T-helper 17 cell (primary cell): Measurements from ENCODE around the gene PRM2. TPM values are rescaled to one million over a fixed set of nuclear protein-coding genes. Genes with fewer than 3 reads are reported as not detected.

Source experiments
- ATAC-seq: fragments of 150-1000 bp; cut with Tn5 transposase; 2 replicates; pipeline ENCODE4 v1.10.0; 2021; ENCODE audit warnings: mild to moderate bottlenecking, moderate library complexity
- DNase-seq, 3 donors: peaks; one replicate each; pipeline versions ENCODE4 v3.0.0 to v3.0.0-alpha.2; 2020 to 2021
- H3K9me3 ChIP-seq: one replicate; pipeline ENCODE4 v1.7.0; 2013; ENCODE audit warnings: low read length, mild to moderate bottlenecking; ENCODE audit not compliant: control insufficient read depth, poor library complexity, severe bottlenecking
- H3K27ac Mint-ChIP-seq: one replicate; pipeline ENCODE4 v1.8.0; 2022; ENCODE audit warnings: mild to moderate bottlenecking, moderate library complexity, mixed read lengths
- H3K27me3 Mint-ChIP-seq: one replicate; pipeline ENCODE4 v1.8.0; 2022; ENCODE audit warnings: mixed read lengths
- H3K36me3 Mint-ChIP-seq: one replicate; pipeline ENCODE4 v1.8.0; 2022; ENCODE audit warnings: low read depth, mixed read lengths
- H3K4me1 Mint-ChIP-seq: one replicate; pipeline ENCODE4 v1.8.0; 2022; ENCODE audit warnings: mild to moderate bottlenecking, mixed read lengths
- H3K4me3 Mint-ChIP-seq: one replicate; pipeline ENCODE4 v1.8.0; 2022; ENCODE audit warnings: mild to moderate bottlenecking, moderate library complexity, mixed read lengths
- total RNA-seq, 4 donors: library from RNA in 2 of 4; stranded (reverse) in 2 of 4; gene quantifications; one replicate each; pipeline ENCODE4 v1.2.3 and lab custom pipeline; 2022 to 2026

PRM2 gene
- total RNA-seq, 2 donors from 2014 or later: not detected

DNA sequence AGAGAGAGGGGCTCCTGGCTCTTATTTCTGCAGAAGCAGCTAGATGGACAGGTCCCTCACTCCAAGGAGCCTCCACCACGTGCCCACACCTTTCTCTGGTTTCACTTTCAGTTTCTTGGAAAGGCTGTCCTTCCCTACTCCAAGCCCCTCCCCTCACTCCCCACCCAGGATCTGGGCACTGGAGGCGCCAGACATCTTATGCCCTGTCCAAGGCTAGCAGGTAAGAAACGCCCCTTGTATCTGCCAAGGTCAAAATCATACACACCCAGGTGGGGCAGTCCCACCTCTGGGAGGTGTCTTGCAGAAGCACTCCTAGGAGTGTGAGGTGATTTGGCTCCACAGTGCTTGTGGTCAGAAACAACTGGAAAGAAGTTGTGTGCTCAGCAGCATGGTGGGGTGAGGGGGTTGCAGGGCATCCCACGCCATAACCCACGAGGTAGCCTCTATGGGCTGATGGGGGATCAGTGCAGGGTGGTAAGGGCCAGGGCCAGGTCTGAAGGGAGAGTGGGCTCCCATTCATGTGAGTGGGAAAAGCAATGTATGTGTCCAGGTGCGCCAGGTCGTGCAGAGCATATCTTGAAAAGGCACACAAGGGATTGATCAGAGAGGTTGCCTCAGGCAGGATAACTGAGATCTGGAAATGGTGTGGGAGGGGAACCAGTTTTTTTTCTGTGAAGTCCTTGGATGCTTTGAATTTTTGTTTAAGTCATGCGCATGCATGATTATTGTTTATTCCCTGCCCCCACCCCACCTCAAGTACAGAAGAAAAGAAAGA, 36.6 kb upstream of the PRM2 start:
- Mint-ChIP-seq H3K36me3 (no peaks in the 10 kb centered on the region), H3K4me1 (peaks cover 15% of the 10 kb centered on the region), H3K4me3 (peak overlapping the region; percentile 45), H3K27ac (peak overlapping the region; percentile 85), H3K27me3 (no peaks in the 10 kb centered on the region)
- no peaks in the 10 kb centered on the region for H3K9me3 ChIP-seq
- no peak for ATAC-seq
- no peak for DNase-seq

DNA sequence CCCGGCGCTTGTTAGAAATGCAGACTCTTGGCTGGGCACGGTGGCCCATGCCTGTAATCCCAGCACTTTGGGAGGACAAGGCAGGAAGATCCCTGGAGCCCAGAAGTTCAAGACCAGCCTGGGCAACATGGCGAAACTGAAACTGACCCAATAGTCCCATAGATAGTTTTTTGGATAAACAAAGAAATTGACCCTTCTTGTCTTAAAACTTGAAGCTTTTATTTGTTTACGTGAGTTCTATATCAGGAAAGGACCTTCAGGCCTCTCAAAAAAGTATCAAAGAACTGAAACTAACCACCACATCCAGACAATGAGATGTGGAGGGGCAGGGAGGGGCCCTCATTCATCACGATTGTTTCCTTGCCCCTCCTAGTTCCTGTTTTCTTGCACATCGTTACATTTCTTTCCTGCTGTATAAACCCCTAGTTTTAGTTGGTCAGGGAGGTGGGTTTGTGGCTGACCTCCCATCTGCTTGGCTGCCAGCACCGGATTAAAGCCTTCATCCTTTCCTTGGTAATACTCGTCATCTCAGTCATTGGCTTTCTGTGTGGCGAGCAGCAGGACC, 34.8 kb upstream of the PRM2 start:
- no peaks in the 10 kb centered on the region for H3K27me3 Mint-ChIP-seq
- ATAC-seq (peak; percentile 76), DNase-seq (no peak)
- peak overlapping the region; percentile 76 for H3K4me3 Mint-ChIP-seq
- peak overlapping the region; percentile 32 for H3K27ac Mint-ChIP-seq
- H3K4me1 Mint-ChIP-seq: peaks cover 17% of the 10 kb centered on the region
- no peaks in the 10 kb centered on the region for H3K9me3 ChIP-seq
- no peaks in the 10 kb centered on the region for H3K36me3 Mint-ChIP-seq

DNA sequence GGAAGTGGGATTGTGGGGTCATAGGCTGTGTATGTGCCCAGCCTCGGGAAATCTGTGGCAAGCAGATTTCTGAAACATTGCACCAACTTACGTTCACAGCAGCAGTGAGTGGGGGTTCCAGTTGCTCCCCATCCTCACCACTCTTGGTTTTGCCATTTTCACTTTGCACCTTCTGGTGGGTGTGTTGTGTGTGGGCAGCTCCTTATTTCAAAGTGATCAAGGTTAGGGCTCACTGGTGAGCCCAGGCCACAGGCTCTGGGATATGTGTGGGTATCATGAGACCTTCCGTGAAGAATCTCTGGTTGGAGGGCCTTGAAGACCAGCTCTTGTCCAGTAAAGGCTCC, 34.3 kb upstream of the PRM2 start:
- H3K27me3 Mint-ChIP-seq: no peaks in the 10 kb centered on the region
- DNase-seq (no peak), ATAC-seq (no peak)
- no peaks in the 10 kb centered on the region for H3K36me3 Mint-ChIP-seq
- peak overlapping the region; percentile 32 for H3K27ac Mint-ChIP-seq
- no peaks in the 10 kb centered on the region for H3K9me3 ChIP-seq
- H3K4me3 Mint-ChIP-seq: peak overlapping the region; percentile 76
- peaks cover 17% of the 10 kb centered on the region for H3K4me1 Mint-ChIP-seq

DNA sequence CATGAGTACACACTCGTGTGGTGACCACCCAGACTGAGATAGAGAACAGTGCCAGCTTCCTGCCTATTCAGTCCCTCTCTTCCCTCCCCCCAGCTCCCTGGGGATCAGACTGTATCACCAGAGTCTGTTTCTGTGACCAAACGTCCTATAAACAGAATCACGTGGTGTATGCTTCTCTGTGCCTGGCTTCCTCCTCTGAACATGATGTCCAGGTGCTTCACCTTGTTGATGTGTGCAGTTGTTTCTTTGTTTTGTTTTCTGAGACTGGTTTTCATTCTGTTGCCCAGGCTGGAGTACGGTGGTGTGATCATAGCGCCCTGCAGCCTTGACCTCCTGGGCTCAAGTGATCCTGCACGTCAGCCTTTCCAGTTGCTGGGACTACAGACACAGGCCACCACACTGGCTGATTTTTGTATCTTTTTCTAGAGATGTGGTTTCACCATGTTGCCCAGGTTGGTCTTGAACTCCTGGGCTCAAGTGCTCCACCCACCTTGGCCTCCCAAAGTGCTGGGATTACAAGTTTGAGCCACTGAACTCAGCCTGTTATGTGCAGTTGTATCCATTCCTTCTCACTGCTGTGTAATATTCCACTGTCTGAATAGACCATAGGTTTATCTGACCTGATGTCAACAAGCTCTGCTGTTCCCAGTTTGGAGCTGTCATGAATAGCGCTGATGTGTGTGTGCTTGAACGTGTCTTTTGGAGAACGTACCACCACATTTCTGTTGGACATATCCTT, 33.8 kb upstream of the PRM2 start:
- ATAC-seq (peak; percentile 28), DNase-seq (no peak)
- Mint-ChIP-seq H3K36me3 (no peaks in the 10 kb centered on the region), H3K4me3 (no peak overlapping the region), H3K27ac (peak overlapping the region; percentile 8), H3K4me1 (peaks cover 17% of the 10 kb centered on the region), H3K27me3 (no peaks in the 10 kb centered on the region)
- no peaks in the 10 kb centered on the region for H3K9me3 ChIP-seq

DNA sequence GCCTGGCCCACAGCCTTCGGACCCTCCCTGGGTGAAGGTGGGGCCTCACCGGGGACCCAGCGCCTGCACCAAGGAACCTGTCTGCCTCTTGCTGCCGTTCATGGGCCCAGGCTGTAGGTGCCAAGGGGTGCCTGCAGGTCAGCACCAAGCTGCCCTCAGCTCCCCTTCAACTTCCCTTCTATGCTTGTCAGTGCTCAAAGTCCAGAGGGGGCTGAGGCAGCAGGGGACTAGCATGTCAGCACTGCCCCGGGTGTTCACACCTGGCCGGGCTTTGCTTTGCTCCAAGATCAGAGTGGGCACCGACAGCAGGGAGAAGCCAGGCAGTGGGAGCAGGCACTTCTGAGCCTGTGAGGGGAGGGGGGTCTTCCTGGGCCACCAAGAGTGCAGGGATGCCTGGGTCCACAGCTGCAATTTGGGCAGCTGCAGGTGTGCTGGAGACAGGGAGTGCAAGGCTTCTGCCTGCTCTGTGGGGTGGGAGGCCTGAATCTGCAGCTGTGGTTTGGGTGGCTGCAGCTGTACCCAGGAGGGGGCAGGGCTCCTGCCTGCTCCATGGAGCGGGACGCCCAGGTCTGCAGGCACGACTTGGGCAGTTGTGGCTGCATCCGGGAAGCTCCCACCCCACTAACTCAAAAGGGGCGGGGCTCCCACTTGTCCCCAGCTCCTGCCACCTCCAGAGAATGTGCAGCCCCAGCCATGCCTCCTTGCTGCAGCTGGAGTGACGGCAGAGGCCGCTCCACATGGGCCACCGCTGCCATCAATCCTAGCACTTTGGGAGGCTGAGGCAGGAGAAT, 32.4 kb upstream of the PRM2 start:
- no peaks in the 10 kb centered on the region for H3K27me3 Mint-ChIP-seq
- ATAC-seq (no peak), DNase-seq (no peak)
- no peaks in the 10 kb centered on the region for H3K36me3 Mint-ChIP-seq
- no peak overlapping the region for H3K27ac Mint-ChIP-seq
- no peak overlapping the region for H3K4me3 Mint-ChIP-seq
- no peaks in the 10 kb centered on the region for H3K9me3 ChIP-seq
- H3K4me1 Mint-ChIP-seq: peaks cover 17% of the 10 kb centered on the region

DNA sequence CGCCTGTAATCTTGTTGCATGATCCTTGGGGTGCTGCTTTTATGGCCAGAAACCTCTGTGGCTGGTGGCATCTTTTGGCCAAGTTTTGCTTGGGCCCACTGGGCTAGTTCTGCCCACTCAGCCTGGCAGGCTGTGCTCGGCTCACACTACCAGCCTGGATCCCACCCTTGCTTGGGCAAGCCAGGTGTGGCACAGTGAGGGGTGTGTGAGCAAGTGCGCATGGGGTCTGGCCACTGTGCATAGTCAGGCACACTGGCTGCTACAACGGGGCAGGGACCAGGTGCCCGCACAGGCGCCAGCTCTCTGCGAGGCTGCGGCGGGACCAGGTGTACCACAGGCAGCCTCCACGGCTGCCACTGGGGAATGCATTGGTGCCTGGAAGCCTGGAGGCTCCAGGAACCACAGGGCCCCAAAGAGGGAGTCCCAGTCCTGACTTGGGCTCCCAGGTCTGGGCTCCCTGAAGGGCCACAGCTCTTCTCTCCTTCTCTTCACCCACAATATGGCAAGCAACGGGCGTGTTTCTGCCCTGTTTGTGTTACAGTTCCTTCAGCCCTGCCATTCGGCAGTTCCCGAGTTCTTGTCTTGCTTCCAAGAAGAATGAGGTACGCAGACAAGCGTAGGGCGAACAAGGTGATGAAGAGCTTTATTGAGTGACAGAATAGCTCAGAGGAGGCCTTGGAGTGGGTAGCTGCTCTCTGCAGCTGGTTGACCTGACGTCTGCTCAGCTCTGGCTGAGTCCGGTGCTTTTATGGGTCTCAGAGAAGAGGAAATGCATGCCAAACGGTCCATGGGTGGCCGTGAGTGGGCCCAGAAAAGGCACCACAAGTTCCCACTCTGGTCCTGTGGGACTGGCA, 31.6 kb upstream of the PRM2 start:
- Mint-ChIP-seq H3K27ac (peak overlapping the region; percentile 41), H3K4me3 (no peak overlapping the region), H3K27me3 (no peaks in the 10 kb centered on the region), H3K36me3 (no peaks in the 10 kb centered on the region), H3K4me1 (peaks cover 14% of the 10 kb centered on the region)
- ATAC-seq (no peak), DNase-seq (no peak)
- no peaks in the 10 kb centered on the region for H3K9me3 ChIP-seq

DNA sequence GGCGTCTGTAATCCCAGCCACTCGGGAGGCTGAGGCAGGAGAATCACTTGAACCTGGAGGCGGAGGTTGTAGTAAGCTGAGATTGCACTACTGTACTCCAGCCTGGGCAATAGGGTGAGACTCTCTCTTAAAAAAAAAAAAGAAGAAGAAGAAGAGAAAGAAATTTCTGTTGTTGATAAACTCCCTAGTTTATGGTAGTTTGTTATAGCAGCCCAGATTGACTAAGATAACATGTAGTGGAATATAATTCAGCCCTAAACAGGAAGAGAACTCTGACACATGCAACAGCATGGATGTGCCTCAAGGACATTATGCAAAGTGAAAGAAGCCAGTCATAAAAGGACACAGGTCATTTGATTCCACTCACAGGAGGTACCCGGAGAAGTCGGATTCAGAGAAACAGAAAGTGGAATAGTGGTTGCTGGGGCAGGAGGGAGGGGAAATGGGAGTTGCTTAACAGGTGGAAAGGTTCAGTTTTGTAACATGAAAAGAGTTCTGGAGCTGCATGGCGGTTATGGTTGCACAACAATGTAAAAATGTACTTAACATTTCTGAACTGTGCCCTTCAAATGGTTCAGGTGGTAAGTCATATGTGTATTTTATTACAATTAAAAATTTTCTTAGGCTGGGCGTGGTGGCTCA, 30.8 kb upstream of the PRM2 start:
- peak overlapping the region; percentile 43 for H3K4me3 Mint-ChIP-seq
- H3K4me1 Mint-ChIP-seq: peaks cover 11% of the 10 kb centered on the region
- ATAC-seq (no peak), DNase-seq (no peak)
- H3K9me3 ChIP-seq: no peaks in the 10 kb centered on the region
- H3K36me3 Mint-ChIP-seq: no peaks in the 10 kb centered on the region
- peak overlapping the region; percentile 41 for H3K27ac Mint-ChIP-seq
- H3K27me3 Mint-ChIP-seq: no peaks in the 10 kb centered on the region

DNA sequence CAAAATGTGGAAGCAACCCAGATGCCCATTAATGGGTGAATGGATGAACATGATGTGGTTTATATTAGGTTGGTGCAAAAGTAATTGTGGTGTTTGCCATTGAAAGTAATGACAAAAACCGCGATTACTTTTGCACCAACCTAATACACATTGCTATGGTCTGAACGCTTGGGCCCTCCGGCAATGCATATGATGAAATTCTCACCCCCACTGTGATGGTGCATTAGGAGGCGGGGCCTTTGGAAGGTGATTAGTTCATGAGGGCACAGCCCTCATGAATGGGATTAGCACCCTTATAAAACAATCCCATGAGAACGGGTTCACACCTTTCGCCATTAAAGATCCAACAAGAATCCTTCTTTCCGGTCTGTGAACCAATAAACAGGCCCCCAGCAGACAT, 30.1 kb upstream of the PRM2 start:
- no peak for ATAC-seq
- peak overlapping the region; percentile 41 for H3K27ac Mint-ChIP-seq
- DNase-seq: no peak
- no peaks in the 10 kb centered on the region for H3K36me3 Mint-ChIP-seq
- H3K4me1 Mint-ChIP-seq: peaks cover 11% of the 10 kb centered on the region
- H3K4me3 Mint-ChIP-seq: no peak overlapping the region
- H3K9me3 ChIP-seq: no peaks in the 10 kb centered on the region
- H3K27me3 Mint-ChIP-seq: no peaks in the 10 kb centered on the region

DNA sequence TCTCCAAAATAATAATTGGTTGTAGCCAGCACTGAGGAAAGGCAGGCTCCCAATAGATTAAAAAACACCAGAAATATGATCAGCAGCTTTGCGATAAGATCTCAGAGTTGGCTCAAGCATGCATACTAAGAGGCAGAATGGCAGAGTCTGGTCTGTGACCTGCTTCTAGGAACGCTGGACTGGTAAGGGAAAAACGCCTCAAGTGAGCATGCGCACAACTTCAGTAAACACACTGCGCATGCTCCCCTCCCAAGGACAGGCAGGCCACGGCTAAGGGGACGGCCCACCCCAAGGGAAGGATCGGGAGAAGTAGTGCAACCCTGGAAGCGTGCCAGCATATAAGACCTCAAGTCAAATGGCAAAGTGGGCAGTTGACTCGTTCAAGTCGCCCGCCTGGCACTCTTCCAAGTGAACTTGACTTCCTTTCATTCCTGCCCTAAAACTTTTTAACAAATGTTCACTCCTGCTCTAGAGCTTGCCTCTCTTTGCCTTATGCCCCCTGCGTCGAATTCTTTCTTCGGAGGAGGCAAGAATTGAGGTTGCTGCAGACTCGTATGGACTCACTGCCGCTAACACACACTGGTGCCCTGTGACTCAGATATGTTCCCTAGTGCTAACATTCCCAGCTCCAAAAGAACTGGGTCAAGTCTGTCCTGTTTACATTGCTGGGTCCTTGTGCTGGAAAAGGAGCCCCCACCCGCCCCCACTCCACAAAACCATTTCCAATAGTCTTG, 27.3 kb upstream of the PRM2 start:
- DNase-seq (no peak), ATAC-seq (no peak)
- Mint-ChIP-seq H3K4me3 (no peak overlapping the region), H3K27ac (no peak overlapping the region), H3K27me3 (no peaks in the 10 kb centered on the region), H3K36me3 (no peaks in the 10 kb centered on the region), H3K4me1 (peaks cover 2% of the 10 kb centered on the region)
- no peaks in the 10 kb centered on the region for H3K9me3 ChIP-seq

DNA sequence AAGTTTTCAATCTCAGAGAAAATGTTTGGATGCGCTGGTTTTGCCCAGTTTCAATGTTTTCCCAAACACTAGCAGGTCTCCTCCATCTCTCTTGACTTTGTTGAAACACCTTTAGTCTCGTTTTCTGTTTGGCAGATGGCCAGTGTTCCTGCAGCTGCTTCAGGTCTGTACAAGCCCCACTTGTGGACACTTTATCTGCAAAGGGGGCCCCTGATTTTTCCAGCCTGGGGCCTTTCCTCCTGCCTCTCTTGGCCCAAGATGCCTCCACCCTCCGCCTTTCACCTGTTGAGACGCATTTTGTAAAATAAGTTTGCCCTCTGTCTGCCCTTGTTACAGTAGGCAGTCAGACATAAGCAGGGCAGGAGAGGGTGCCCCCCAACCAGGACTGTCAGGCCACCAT, 26.7 kb upstream of the PRM2 start:
- no peaks in the 10 kb centered on the region for H3K27me3 Mint-ChIP-seq
- no peak for ATAC-seq
- H3K27ac Mint-ChIP-seq: no peak overlapping the region
- no peak overlapping the region for H3K4me3 Mint-ChIP-seq
- H3K9me3 ChIP-seq: no peaks in the 10 kb centered on the region
- peaks cover 2% of the 10 kb centered on the region for H3K4me1 Mint-ChIP-seq
- no peaks in the 10 kb centered on the region for H3K36me3 Mint-ChIP-seq
- DNase-seq: no peak

DNA sequence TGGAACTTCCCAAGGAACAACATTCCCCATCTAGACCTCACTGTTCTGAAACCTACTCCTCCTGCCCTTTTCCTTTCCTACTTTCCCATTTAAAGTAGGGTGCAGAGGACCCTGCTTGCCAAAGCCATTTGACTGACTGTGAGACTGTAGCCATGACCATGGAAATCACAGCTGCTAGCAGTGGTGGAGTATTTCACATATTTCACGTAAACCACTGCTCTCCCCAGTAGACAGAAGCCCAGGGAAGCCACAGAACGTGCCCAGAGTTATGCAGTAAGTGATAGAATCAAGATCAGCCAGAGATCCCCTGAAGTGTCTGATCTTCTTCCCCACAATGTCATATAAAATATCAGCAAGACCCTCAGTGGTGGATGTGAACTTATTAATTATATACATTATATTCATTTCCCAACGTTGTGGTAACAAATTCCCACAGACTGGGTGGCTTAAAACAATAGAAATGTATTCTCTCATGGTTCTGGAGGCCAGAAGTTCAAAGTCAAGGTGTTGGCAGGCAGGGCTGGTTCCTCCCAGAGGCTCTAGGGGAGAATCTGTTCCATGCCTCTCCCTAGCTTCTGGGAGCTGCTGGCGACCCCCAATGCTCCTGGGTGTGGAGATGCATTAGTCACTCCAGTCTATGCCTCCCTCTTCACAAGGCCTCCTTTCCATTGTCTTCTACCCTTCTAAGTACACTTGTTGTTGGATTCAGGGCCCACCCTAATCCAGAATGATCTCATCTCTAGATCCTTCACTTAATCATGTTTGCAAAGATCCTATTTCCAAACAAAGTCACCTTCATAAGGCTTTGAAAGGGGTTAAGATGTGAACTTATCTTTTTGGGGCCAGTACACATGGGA, 25.6 kb upstream of the PRM2 start:
- DNase-seq: no peak
- ATAC-seq: no peak
- Mint-ChIP-seq H3K27me3 (no peaks in the 10 kb centered on the region), H3K4me3 (no peak overlapping the region), H3K27ac (no peak overlapping the region), H3K36me3 (no peaks in the 10 kb centered on the region), H3K4me1 (peaks cover 7% of the 10 kb centered on the region)
- no peaks in the 10 kb centered on the region for H3K9me3 ChIP-seq
